Stimulated activated CD4-positive, alpha-beta T cell treated with anti-CD3 and anti-CD28 coated beads, Interleukin-1b, Interleukin-23, amount 100 ng/mL, for 4 hours (primary cell): Measurements from ENCODE around the gene RHOB.
"Not testable (repeated sequence)": the region's sequence is repeated elsewhere in the genome, so short reads cannot be mapped to it uniquely, and the experiment has no call there.

Experiments
- DNase-seq, 2 donors: peaks; one replicate each; pipeline ENCODE4 v3.0.0-alpha.2; 2020; ENCODE audit warnings: low read depth in 2 of 2

Gene RHOB

GRCh38 chr2:20422402-20423271, 24.2 kb upstream of the RHOB start:
- DNase-seq: no peak

DNA sequence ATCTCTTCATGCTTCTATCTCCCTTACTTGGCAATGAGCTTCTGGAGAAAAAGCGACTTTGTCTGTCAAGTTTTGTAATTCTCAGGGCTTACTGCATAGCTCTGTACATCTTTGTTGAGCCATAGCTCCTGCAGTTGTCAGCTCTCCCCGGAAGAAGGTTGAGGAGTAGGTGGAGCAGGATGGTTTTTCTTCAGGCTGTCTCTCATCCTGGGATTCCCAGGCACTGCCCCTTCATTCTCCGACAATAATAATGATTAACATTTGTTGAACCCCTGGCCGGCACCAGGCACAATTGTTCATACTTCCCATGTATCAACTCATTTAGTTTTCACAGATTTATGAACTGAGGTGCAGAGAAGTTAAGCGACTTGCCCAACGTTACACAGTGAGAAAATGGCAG, 23.5 kb upstream of the RHOB start:
- no peak for DNase-seq

DNA sequence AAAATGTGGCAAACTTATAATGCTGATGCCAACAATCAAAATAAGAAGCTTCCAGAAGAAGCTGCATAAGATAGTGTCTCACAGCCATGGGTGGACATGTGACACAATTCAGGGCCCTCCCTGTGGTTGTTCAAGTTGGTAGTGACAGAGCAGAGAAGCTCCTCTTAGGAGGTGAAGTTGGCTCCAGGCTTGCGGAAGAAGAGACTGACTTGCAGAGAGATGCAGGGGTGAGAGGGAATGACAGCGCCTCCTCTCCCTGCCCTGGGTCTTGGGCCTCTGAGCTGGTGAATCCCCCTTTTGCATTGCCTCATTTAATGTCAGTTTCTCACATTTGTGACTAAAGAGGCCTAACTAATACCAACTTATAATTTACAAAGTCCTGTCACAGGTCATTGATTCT, 23.0 kb upstream of the RHOB start:
- DNase-seq: no peak

- DNase-seq: no peak
Observed at GRCh38 chr2:20424300-20425290, 22.3 kb upstream of the RHOB start.

DNA sequence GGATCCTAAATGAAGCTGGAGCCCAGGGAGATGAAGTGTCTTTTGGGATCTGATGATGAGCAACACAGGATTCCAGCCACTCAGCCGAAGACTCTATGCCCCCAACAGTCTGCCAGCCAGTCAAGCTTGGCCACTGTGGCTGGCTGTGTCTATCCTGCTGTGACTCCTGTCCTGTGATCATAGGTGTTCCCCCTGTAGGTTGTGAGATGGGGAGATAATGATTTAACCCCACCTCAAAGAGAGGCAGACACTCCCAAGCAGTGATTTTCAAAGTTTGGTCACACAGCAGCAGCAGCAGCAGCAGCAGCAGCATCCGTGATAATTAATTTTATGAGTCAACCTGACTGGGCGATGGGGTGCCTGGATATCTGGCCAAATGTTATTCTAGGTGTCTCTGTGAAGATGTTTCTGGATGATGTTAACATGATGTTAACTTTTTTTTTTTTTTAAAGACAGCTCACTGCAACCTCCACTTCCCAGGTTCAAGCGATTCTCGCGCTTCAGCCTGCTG, 21.4 kb upstream of the RHOB start:
- no peak for DNase-seq

DNA sequence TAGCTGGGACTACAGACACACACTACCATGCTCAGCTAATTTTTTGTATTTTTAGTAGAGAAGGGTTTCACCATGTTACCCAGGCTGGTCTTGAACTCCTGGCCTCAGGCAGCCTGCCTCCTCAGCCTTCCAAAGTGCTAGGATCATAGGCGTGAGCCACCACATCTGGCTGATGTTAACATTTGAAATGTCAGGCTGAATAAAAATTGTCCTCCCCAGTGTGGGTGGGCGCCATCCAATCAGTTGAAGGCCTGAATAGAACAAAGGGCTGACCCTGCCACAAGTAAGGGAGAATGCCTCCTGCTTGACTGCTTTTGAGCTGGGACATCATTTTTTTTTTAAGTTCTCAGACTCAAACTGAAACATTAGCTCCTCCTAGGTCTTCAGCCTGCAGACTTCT, 21.0 kb upstream of the RHOB start:
- no peak for DNase-seq

GRCh38 chr2:20427931-20428526, 18.8 kb upstream of the RHOB start:
- no peak for DNase-seq

- DNase-seq: no peak
Observed at GRCh38 chr2:20428717-20429490, 18.0 kb upstream of the RHOB start.

DNA sequence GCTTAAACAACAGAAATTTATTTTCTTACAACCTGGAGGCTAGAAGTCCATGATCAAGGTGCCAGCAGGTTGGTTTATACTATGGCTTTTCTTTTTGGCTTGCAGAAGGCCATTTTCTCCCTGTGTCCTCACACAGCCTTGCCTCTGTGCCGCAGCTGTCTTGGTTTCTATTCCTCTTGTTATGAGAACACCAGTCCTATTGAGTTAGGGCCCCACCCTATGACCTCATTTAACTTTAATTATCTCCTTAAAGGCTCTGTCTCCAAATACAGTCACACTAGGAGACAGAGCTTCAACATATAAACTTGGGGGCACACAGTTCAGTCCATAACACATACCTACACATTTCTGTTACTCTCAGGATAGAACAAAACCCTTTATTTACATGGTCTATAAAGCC, 17.3 kb upstream of the RHOB start:
- no peak for DNase-seq

DNA sequence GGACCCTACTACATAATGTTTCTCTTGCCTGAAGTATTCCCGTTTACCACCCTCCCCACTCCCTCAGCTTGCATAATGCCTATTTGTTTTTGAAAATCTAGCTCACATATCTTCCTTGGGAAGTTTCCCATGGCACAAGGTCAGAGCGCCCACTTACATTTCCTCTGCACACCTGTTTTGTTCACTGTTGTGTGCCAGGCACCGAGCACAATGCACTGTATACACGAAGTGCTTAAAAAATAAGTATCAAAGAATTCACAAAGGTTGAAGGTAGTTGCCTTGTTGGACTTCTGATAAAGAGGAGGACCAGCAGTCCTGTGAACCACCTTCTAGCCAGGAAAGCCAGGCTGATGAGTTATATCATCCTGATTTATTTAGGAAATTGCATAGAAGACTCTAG, 16.8 kb upstream of the RHOB start:
- DNase-seq: no peak

DNA sequence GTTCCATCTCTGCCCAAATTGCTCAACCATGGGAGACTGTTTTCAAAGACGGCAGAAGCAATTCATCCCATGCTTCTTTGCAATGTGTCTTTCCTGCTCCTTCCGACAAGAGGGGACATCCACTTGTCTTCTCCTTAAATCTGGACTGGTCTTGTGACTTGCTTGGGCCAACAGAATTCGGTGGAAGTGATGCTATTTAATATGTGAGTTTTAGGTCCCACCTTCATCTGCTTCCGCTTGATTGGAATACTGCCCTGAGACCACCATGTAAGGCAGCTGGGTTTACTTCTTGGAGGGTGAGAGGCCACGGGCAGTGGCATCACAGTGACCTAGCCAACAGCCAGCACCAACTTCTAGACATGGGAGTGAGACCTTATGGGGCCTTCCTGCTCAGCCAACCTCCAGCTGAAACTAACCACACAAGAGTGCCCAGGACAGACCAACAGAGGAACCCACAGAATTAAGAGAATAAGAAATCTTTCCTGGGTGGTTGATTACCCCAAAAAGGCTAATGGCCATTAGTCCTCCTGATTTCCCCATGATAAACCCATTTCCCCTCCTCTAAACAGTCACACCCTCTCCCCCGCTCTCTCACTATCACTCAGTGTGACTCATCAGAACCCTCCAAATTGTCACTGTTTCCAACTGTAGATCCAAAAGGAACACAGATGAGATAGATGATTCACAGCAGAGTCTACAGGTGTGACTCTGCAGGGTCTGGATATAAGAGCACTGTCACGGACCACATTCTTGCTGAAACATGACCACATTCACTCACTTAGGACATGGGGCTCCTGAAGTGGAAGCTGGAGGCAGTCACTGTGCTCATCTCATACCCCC, 16.2 kb upstream of the RHOB start:
- no peak for DNase-seq

- no peak for DNase-seq
Observed at GRCh38 chr2:20431301-20431698, 15.6 kb upstream of the RHOB start.

DNA sequence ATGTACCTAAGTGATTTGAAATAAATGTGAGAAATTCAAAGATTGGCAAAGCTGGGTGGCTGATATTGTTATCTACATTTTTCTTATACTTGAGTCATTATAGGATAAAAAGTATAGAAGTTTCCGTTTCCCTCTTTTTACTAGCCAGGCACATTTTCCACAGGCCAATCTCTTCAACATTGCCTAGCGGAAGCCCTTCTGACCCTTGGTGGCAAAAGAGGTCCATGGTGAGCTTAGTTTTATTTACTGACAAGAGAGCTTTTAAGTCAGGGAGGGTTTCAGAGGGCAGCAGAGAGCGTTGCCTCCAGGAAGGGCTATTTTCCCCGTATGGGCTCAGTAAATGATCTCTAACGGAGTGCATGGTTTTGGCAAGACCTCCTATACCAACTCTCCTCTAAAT, 15.1 kb upstream of the RHOB start:
- no peak for DNase-seq

- DNase-seq: no peak
Observed at GRCh38 chr2:20432714-20433113, 14.2 kb upstream of the RHOB start.

GRCh38 chr2:20433249-20433648, 13.6 kb upstream of the RHOB start:
- DNase-seq: no peak

- no peak for DNase-seq
Observed at GRCh38 chr2:20433946-20434553, 12.8 kb upstream of the RHOB start.

GRCh38 chr2:20434588-20435294, 12.1 kb upstream of the RHOB start:
- no peak for DNase-seq

DNA sequence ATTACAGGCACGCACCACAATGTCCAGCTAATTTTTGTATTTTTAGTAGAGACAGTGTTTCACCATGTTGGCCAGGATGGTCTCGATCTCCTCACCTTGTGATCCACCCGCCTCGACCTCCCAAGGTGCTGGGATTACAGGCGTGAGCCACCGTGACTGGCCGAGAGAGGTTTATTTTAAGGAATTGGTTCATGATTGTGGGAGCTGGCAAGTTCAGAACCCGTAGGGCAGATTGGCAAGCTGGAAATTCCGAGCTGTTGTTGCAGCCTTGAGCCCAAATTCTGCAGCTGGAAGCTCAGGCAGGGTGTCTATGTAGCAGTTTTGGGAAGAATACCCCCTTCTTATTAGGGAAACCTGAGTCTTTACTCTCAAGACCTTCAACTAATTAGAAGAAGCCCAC, 11.4 kb upstream of the RHOB start:
- not testable (repeated sequence) for DNase-seq

DNA sequence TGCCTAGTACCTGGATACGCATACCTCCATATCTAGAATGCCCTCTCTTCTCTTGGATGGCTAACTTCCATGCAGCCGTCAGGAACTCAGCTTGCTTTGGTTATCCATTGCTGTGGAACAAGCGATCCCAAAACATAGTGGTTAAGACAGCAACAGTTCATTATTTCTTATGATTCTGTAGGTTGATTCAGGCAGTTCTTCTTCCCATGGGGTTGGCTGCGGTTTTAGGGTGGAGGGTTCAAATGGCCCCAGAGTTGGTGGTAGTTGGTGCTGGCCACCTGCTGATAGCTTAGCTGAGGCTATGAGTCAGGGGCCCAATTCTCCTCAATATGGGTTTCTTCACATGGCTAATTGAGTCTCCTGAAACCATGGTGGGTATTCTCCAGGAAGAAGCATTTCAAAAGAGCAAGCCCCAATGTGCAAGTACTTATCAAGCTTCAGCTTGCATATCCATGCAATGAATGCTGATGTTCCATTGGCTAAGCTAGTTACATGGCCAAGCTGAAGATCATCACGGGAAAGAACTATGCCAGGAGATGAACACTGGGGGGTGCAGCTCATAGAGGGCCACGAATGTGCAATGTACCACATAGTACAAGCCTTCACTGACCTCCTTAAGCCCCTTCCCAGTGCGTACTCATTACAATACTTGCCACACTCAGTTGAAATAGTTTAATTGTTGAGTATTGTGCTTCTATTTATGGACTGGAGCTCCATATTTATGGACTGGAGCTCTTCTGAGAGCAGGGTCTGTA, 10.0 kb upstream of the RHOB start:
- DNase-seq: no peak
